GM19467 (cell line): ENCODE results near the gene S100A9.
"Not testable (repeated sequence)": the region's sequence is repeated elsewhere in the genome, so short reads cannot be mapped to it uniquely, and the experiment has no call there.

Source experiments
- ATAC-seq: cut with Tn5 transposase; IDR thresholded peaks from one replicate; pipeline ENCODE4 v1.9.1; 2021; ENCODE audit warnings: mild to moderate bottlenecking, moderate library complexity; ENCODE audit not compliant: unreplicated experiment

The S100A9 gene

DNA sequence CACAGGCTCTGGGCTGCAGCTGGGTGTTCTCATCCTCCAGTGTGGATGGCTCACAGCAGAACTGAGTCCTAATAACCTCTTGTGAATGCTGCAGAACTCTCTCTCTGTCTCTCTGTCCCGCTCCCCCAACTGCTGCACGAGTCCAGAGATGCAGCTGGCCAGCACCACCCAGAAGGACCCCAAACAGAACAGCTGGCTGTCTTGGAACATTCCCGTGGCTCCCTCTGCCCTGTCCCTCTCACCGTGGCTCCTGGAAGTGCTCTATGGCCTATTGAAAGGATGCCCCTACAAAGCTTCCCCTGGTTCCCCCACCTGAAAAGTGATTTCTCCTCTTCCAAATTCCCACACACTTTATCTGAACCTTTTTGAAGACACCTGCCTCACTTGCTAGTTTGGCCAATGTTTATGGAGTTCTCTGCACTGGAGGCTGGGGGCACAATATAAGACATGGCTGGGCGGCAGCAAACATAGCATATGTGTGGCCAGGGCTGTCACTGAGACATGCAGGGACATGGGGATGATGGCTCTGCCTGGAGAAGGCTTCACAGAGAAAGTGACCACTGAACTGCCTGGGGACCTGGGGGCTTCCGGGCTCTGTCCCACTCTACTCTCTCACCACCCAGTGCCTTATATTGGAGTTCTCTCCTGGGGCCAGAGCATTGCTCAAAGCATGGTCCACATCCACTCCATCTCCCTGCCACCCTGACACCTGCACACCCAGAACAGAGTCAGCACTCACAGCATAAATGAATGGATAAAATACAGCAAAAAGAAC lies 48.4 kb downstream of the S100A9 start:
- ATAC-seq = not testable (repeated sequence)

- ATAC-seq = not testable (repeated sequence)
Measured at GRCh38 chr1:153407274-153407673, 49.6 kb downstream of the S100A9 start.
